ENCODE data around the gene SLC22A14.
A peak's percentile ranks its signal among the peaks of the same experiment; 100 is the strongest.
"Not testable (repeated sequence)": the region's sequence is repeated elsewhere in the genome, so short reads cannot be mapped to it uniquely, and the experiment has no call there.

The SLC22A14 gene

GRCh38 chr3:38314764-38315487, 32.8 kb downstream of the SLC22A14 start:
- DNase-seq = no peak

- no peak for DNase-seq
Observed at GRCh38 chr3:38315488-38316230, 33.6 kb downstream of the SLC22A14 start.

GRCh38 chr3:38316356-38317191, 34.5 kb downstream of the SLC22A14 start:
- DNase-seq = no peak

- DNase-seq = no peak
Observed at GRCh38 chr3:38317192-38317759, 35.2 kb downstream of the SLC22A14 start.

- DNase-seq = no peak
Observed at GRCh38 chr3:38318766-38319671, 36.9 kb downstream of the SLC22A14 start.

GRCh38 chr3:38320638-38321037, 38.5 kb downstream of the SLC22A14 start:
- DNase-seq = not testable (repeated sequence)

- no peak for DNase-seq
Observed at GRCh38 chr3:38323060-38323459, 41.0 kb downstream of the SLC22A14 start.

- DNase-seq = no peak
Observed at GRCh38 chr3:38325256-38325655, 43.2 kb downstream of the SLC22A14 start.

- DNase-seq = no peak
Observed at GRCh38 chr3:38327335-38328009, 45.4 kb downstream of the SLC22A14 start.

- DNase-seq = no peak
Observed at GRCh38 chr3:38331257-38332022, 49.3 kb downstream of the SLC22A14 start.

GRCh38 chr3:38332201-38332600, 50.1 kb downstream of the SLC22A14 start:
- no peak for DNase-seq

GRCh38 chr3:38334142-38335055, 52.3 kb downstream of the SLC22A14 start:
- DNase-seq = no peak

- DNase-seq = no peak
Observed at GRCh38 chr3:38335263-38335662, 53.2 kb downstream of the SLC22A14 start.

- DNase-seq = no peak
Observed at GRCh38 chr3:38337703-38338102, 55.6 kb downstream of the SLC22A14 start.

GRCh38 chr3:38343797-38344594, 61.9 kb downstream of the SLC22A14 start:
- no peak for DNase-seq

GRCh38 chr3:38345879-38346586, 63.9 kb downstream of the SLC22A14 start:
- DNase-seq = no peak

GRCh38 chr3:38346587-38347410, 64.7 kb downstream of the SLC22A14 start, which contains the start of gene XYLB:
TSS of gene XYLB (plus strand) at chr3:38346785. CDS start at chr3:38346869, 84 bp downstream.
- DNase-seq = peak; percentile 80 to 81
